Vagina (tissue), 2 donors: Measurements from ENCODE around the gene SUPT3H.

Experiments used
- CTCF ChIP-seq, 3 experiments: fragments of 450-650 bp in 2 of 3; fragments of 200-600 bp in 1 of 3; sonication (generic) in 1 of 3; IDR thresholded peaks; one replicate each; pipeline ENCODE4 v1.5.1; 2017 to 2019; ENCODE audit warnings: antibody characterized with exemption in 3 of 3, mild to moderate bottlenecking in 2 of 3, moderate library complexity in 2 of 3
- POLR2A ChIP-seq, 2 donors: fragments of 450-650 bp; IDR thresholded peaks; one replicate each; pipeline ENCODE4 v1.6.1; 2017; ENCODE audit warnings: antibody characterized with exemption in 2 of 2, mild to moderate bottlenecking in 2 of 2, moderate library complexity in 2 of 2

- TF ChIP-seq CTCF (IDR thresholded peaks at IDR 0.05) (no peak), POLR2A (IDR thresholded peaks at IDR 0.05) (no peak)
These were observed 411.2 kb downstream of the SUPT3H start for GRCh38 chr6:44966449-44967092.
